Measurements from ENCODE around the gene AKAP13.

AKAP13 gene

GRCh38 chr15:85598718-85599398 lies 218.5 kb downstream of the AKAP13 start:
- POLR2A ChIA-PET, result no interaction called here

DNA sequence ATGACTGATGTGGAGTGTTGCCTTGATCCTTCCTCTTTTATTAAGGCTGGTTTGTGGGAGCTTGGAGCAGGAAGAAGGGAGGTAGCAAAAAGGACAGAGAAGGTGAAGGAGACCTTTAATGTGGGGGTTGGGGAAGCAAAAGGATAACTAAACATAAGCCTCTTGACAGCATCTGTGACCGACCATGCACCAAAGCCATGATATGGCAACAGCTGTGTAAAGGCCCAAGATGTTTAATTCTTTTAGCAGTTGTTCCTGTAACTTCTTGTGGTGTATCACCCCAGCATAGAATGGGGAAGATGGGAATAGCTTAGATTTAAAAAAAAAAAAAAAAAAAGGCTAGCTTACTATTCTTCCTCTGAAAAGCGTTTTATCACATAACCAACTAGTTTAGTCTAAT lies 219.6 kb downstream of the AKAP13 start:
- no peak for TF ChIP-seq ZNF555 (tag by site-specific recombination; conservative IDR thresholded peaks at IDR 0.05)
- TF ChIP-seq ZNF341 (tag by site-specific recombination; IDR thresholded peaks at IDR 0.05; ENCODE audit: low read depth), result no peak
- TF ChIP-seq SP3 (tag by site-specific recombination; IDR thresholded peaks at IDR 0.05), result no peak
- no peak for TF ChIP-seq ZNF433 (tag by site-specific recombination; IDR thresholded peaks at IDR 0.05; ENCODE audit: low read depth)
- no peak for TF ChIP-seq ZNF623 (tag by site-specific recombination; IDR thresholded peaks at IDR 0.05)
- ChIA-PET POLR2A (interaction anchor here (0.5 kb wide), 1 partner anchor 30 kb away, joined by 3 read pairs; no protein-coding TSS in a partner anchor), CTCF (interaction anchor here (0.6 to 1.4 kb wide), 3 partner anchors 40 to 283 kb away, joined by 3 to 4 read pairs (median 3); no protein-coding TSS in a partner anchor)
- no peak overlapping the region for H3K4me3 ChIP-seq (ENCODE audit: low read depth, low read length)
- H3K9me3 ChIP-seq (ENCODE audit: control insufficient read depth, insufficient read depth, low read depth, low read length), result no peaks in the 10 kb centered on the region
- no peak overlapping the region for H3K27ac ChIP-seq (ENCODE audit: extremely low read depth, low read depth, low read length)
- H3K36me3 ChIP-seq (ENCODE audit: control insufficient read depth in 2 of 2, insufficient read depth in 1 of 2, low read length in 2 of 2), result peaks cover 0 to 6% of the 10 kb centered on the region in 2 experiments; a peak in 2 of 3 replicates
- no peaks in the 10 kb centered on the region for H3K4me1 ChIP-seq (ENCODE audit: control insufficient read depth, insufficient read depth, low read length)

More at GRCh38 chr15:85598718-85599398, 218.5 kb downstream of the AKAP13 start:
- TF ChIP-seq KLF8 (tag by site-specific recombination; IDR thresholded peaks at IDR 0.05) (no peak), ZNF658 (tag by site-specific recombination; IDR thresholded peaks at IDR 0.05) (no peak), GLI4 (tag by site-specific recombination; IDR thresholded peaks at IDR 0.05) (no peak), ZNF354C (tag by site-specific recombination; IDR thresholded peaks at IDR 0.05; ENCODE audit: borderline replicate concordance, low read depth) (no peak), SCRT2 (tag by site-specific recombination; IDR thresholded peaks at IDR 0.05) (no peak), ZNF707 (tag by site-specific recombination; IDR thresholded peaks at IDR 0.05) (no peak)
- TF ChIP-seq, protein P1, sequence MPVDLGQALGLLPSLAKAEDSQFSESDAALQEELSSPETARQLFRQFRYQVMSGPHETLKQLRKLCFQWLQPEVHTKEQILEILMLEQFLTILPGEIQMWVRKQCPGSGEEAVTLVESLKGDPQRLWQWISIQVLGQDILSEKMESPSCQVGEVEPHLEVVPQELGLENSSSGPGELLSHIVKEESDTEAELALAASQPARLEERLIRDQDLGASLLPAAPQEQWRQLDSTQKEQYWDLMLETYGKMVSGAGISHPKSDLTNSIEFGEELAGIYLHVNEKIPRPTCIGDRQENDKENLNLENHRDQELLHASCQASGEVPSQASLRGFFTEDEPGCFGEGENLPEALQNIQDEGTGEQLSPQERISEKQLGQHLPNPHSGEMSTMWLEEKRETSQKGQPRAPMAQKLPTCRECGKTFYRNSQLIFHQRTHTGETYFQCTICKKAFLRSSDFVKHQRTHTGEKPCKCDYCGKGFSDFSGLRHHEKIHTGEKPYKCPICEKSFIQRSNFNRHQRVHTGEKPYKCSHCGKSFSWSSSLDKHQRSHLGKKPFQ (tag by site-specific recombination; IDR thresholded peaks at IDR 0.05), result no peak
- Histone ChIP-seq H3K4me1 (ENCODE audit: control insufficient read depth, insufficient read depth, low read length) (no peaks in the 10 kb centered on the region), H3K9me3 (ENCODE audit: control insufficient read depth, insufficient read depth, low read depth, low read length) (no peaks in the 10 kb centered on the region), H3K27ac (ENCODE audit: extremely low read depth, low read depth, low read length) (no peak overlapping the region), H3K36me3 (ENCODE audit: control insufficient read depth in 2 of 2, insufficient read depth in 1 of 2, low read length in 2 of 2) (peaks cover 0 to 6% of the 10 kb centered on the region in 2 experiments; a peak in 2 of 3 replicates), H3K4me3 (ENCODE audit: low read depth, low read length) (no peak overlapping the region)
- CTCF ChIA-PET, result interaction anchor here (0.6 to 1.4 kb wide), 3 partner anchors 136 to 232 kb away, joined by 3 to 4 read pairs (median 3); no protein-coding TSS in a partner anchor

DNA sequence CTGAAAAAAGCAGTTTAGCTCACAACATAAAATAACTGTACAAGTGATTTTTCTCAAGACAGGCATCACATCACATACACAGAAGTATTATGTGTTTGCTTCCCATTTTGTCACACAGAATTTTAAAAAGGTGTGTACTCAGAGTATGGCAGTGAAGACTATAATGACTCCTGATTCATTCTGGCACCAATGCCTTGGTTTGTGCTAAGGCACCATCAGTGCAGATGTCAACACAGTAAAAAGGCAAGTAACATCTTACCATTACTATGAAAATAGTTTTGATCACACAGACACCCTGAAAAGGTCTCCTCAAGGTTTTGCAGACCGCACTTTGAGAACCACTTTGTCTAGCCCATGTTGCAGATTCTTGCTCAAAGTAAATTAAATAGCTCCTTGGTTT lies 222.8 kb downstream of the AKAP13 start:
- Histone ChIP-seq H3K9me3 (ENCODE audit: control insufficient read depth, insufficient read depth, low read depth, low read length) (no peaks in the 10 kb centered on the region), H3K4me3 (ENCODE audit: low read depth, low read length) (no peak overlapping the region), H3K27ac (ENCODE audit: extremely low read depth, low read depth, low read length) (no peak overlapping the region), H3K36me3 (ENCODE audit: control insufficient read depth in 2 of 2, insufficient read depth in 1 of 2, low read length in 2 of 2) (peaks cover 0 to 3% of the 10 kb centered on the region in 2 experiments; a peak in 2 of 3 replicates), H3K4me1 (ENCODE audit: control insufficient read depth, insufficient read depth, low read length) (0 out of 2 replicates have a peak, but pooled peaks cover 2% of the 10 kb centered on the region)
- ChIA-PET POLR2A (no interaction called here), CTCF (interaction anchor here (1.1 kb wide), 1 partner anchor 13 kb away, joined by 3 read pairs; no protein-coding TSS in a partner anchor)
- TF ChIP-seq ZNF266 (tag by site-specific recombination; IDR thresholded peaks at IDR 0.05; ENCODE audit: low read depth), result no peak
- TF ChIP-seq ZNF292 (tag by site-specific recombination; IDR thresholded peaks at IDR 0.05; ENCODE audit: borderline replicate concordance, low read depth), result no peak
- no peak for TF ChIP-seq AEBP2 (tag by site-specific recombination; IDR thresholded peaks at IDR 0.05; ENCODE audit: borderline replicate concordance)
- no peak for TF ChIP-seq HOXD13 (CRISPR knock-in tag; IDR thresholded peaks at IDR 0.05; ENCODE audit: borderline replicate concordance)
- no peak for TF ChIP-seq KLF1 (tag by site-specific recombination; IDR thresholded peaks at IDR 0.05)
- TF ChIP-seq ZNF2 (tag by site-specific recombination; IDR thresholded peaks at IDR 0.05), result no peak
- TF ChIP-seq, protein P2, sequence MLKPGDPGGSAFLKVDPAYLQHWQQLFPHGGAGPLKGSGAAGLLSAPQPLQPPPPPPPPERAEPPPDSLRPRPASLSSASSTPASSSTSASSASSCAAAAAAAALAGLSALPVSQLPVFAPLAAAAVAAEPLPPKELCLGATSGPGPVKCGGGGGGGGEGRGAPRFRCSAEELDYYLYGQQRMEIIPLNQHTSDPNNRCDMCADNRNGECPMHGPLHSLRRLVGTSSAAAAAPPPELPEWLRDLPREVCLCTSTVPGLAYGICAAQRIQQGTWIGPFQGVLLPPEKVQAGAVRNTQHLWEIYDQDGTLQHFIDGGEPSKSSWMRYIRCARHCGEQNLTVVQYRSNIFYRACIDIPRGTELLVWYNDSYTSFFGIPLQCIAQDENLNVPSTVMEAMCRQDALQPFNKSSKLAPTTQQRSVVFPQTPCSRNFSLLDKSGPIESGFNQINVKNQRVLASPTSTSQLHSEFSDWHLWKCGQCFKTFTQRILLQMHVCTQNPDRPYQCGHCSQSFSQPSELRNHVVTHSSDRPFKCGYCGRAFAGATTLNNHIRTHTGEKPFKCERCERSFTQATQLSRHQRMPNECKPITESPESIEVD (tag by site-specific recombination; IDR thresholded peaks at IDR 0.05), result no peak
- TF ChIP-seq ZNF629 (tag by site-specific recombination; IDR thresholded peaks at IDR 0.05), result no peak
- TF ChIP-seq ZNF561 (tag by site-specific recombination; IDR thresholded peaks at IDR 0.05; ENCODE audit: borderline replicate concordance), result no peak
- no peak for TF ChIP-seq ZNF10 (tag by site-specific recombination; IDR thresholded peaks at IDR 0.05)

All from HEK293 (cell line).